MCF 10A (cell line): ENCODE measurements around the gene PRUNE1. TPM values are rescaled to one million over a fixed set of nuclear protein-coding genes. Genes with fewer than 3 reads are reported as not detected.

Experiments
- BruUV-seq: library from RNA; stranded (reverse); fragments of 400-500 nt; replicated peaks from 2 replicates; lab custom pipeline; 2021; lab: Mats Ljungman, UMichigan
- CTCF ChIA-PET: fragments of 300-600 bp; sonication (Branson Sonifier 250); formaldehyde crosslinking; extraction: SDS; loops from one replicate; lab custom pipeline; 2021; ENCODE audit warnings: antibody characterized with exemption, inconsistent platforms; lab: Yijun Ruan, JAX
- POLR2A ChIA-PET: fragments of 300-600, 350-650 bp; sonication (Branson Sonifier 250); formaldehyde crosslinking; extraction: SDS; loops from one replicate; lab custom pipeline; 2020; ENCODE audit warnings: antibody characterized with exemption, inconsistent platforms; lab: Yijun Ruan, JAX
- DNase-seq: peaks from one replicate; pipeline ENCODE4 v3.0.0-alpha.2; 2018; ENCODE audit not compliant: unreplicated experiment
- H3K27ac Mint-ChIP-seq: one replicate; pipeline ENCODE4 v1.8.0; 2022; ENCODE audit warnings: mild to moderate bottlenecking, low read depth, mixed read lengths; ENCODE audit not compliant: unreplicated experiment
- H3K27me3 Mint-ChIP-seq: one replicate; pipeline ENCODE4 v1.8.0; 2022; ENCODE audit warnings: mixed read lengths; ENCODE audit not compliant: insufficient read depth, unreplicated experiment
- H3K36me3 Mint-ChIP-seq: one replicate; pipeline ENCODE4 v1.8.0; 2022; ENCODE audit warnings: mild to moderate bottlenecking, moderate library complexity, mixed read lengths; ENCODE audit not compliant: insufficient read depth, unreplicated experiment
- H3K4me1 Mint-ChIP-seq: one replicate; pipeline ENCODE4 v1.8.0; 2022; ENCODE audit warnings: mixed read lengths; ENCODE audit not compliant: insufficient read depth, unreplicated experiment
- H3K4me3 Mint-ChIP-seq: one replicate; pipeline ENCODE4 v1.8.0; 2022; ENCODE audit warnings: mild to moderate bottlenecking, moderate library complexity, mixed read lengths; ENCODE audit not compliant: unreplicated experiment
- H3K9me3 Mint-ChIP-seq: one replicate; pipeline ENCODE4 v1.8.0; 2022; ENCODE audit warnings: mixed read lengths; ENCODE audit not compliant: unreplicated experiment
- CTCF ChIP-seq: fragments of 200-600 bp; IDR thresholded peaks from one replicate; pipeline ENCODE4 v1.8.0; 2022; ENCODE audit warnings: antibody characterized with exemption, mild to moderate bottlenecking; ENCODE audit not compliant: unreplicated experiment
- intact Hi-C: fragments of 100-400 bp; cut with micrococcal nuclease; formaldehyde crosslinking; loops from 2 replicates; pipeline ENCODE4 v1.14.1; 2022
- total RNA-seq: library from RNA; stranded (reverse); gene quantifications from 2 replicates; pipeline ENCODE4 v1.2.3, GENCODE V29; 2022

PRUNE1 gene
- total RNA-seq, 1 experiment from 2014 or later = 17.6 TPM

GRCh38 chr1:150992626-150993025 lies 15.6 kb upstream of the PRUNE1 start:
- intact Hi-C loops = no loop called here
- peaks cover 5% of the 10 kb centered on the region for H3K4me1 Mint-ChIP-seq
- no peak for DNase-seq
- H3K36me3 Mint-ChIP-seq = peaks cover 6% of the 10 kb centered on the region
- ChIA-PET CTCF (interaction anchor here (0.7 to 12.4 kb wide), 4 partner anchors 9 to 36 kb away, joined by 3 to 302 read pairs (median 58); partner anchors contain the start of genes ANXA9, CERS2 and MINDY1), POLR2A (interaction anchor here (0.7 kb wide), 1 partner anchor 66 kb away, joined by 3 read pairs; no protein-coding TSS in a partner anchor)
- H3K27me3 Mint-ChIP-seq = no peaks in the 10 kb centered on the region
- no peak for TF ChIP-seq CTCF
- H3K27ac Mint-ChIP-seq = no peak overlapping the region
- BruUV-seq = no TSS peak
- H3K9me3 Mint-ChIP-seq = no peaks in the 10 kb centered on the region
- no peak overlapping the region for H3K4me3 Mint-ChIP-seq

- no peak for DNase-seq
- Mint-ChIP-seq H3K27me3 (no peaks in the 10 kb centered on the region), H3K27ac (no peak overlapping the region), H3K9me3 (no peaks in the 10 kb centered on the region), H3K36me3 (peaks cover 13% of the 10 kb centered on the region), H3K4me1 (peaks cover 5% of the 10 kb centered on the region), H3K4me3 (no peak overlapping the region)
- no TSS peak for BruUV-seq
- intact Hi-C loops = no loop called here
- TF ChIP-seq CTCF = no peak
- CTCF ChIA-PET = interaction anchor here (0.6 to 12.4 kb wide), 21 partner anchors 9 to 756 kb away, joined by 3 to 302 read pairs (median 7); partner anchors contain the start of genes ANXA9, CERS2 and MINDY1
- POLR2A ChIA-PET = interaction anchor here (0.7 to 6.2 kb wide), 5 partner anchors 9 to 39 kb away, joined by 3 to 61 read pairs (median 4); partner anchors contain the start of genes ANXA9 and MINDY1
Measured at GRCh38 chr1:150994248-150994647, 14.0 kb upstream of the PRUNE1 start.

GRCh38 chr1:150995460-150995859 lies 12.8 kb upstream of the PRUNE1 start:
- ChIA-PET CTCF (interaction anchor here (0.6 to 12.4 kb wide), 38 partner anchors 8 to 750 kb away, joined by 3 to 302 read pairs (median 5); partner anchors contain the start of genes ANXA9, CERS2, MINDY1 and TARS2), POLR2A (interaction anchor here (0.6 to 6.2 kb wide), 9 partner anchors 10 to 675 kb away, joined by 3 to 61 read pairs (median 5); partner anchors contain the start of genes ANXA9, CERS2 and MINDY1)
- TF ChIP-seq CTCF = no peak
- H3K36me3 Mint-ChIP-seq = peaks cover 17% of the 10 kb centered on the region
- H3K27ac Mint-ChIP-seq = no peak overlapping the region
- DNase-seq = no peak
- H3K27me3 Mint-ChIP-seq = no peaks in the 10 kb centered on the region
- H3K4me1 Mint-ChIP-seq = peaks cover 5% of the 10 kb centered on the region
- H3K9me3 Mint-ChIP-seq = no peaks in the 10 kb centered on the region
- H3K4me3 Mint-ChIP-seq = no peak overlapping the region
- no TSS peak for BruUV-seq
- intact Hi-C loops = loop anchor here (5.0 kb wide), 1 partner anchor 373 kb away; no protein-coding TSS in a partner anchor

- intact Hi-C loops = loop anchor here (1.0 to 5.0 kb wide), 2 partner anchors 374 to 740 kb away; no protein-coding TSS in a partner anchor
- no peaks in the 10 kb centered on the region for H3K9me3 Mint-ChIP-seq
- peaks cover 17% of the 10 kb centered on the region for H3K36me3 Mint-ChIP-seq
- ChIA-PET POLR2A (interaction anchor here (0.6 to 6.2 kb wide), 9 partner anchors 10 to 676 kb away, joined by 3 to 61 read pairs (median 5); partner anchors contain the start of genes ANXA9, CERS2 and MINDY1), CTCF (interaction anchor here (0.6 to 12.4 kb wide), 41 partner anchors 10 to 750 kb away, joined by 3 to 302 read pairs (median 4); partner anchors contain the start of genes ANXA9, CERS2, GOLPH3L and MCL1)
- H3K27ac Mint-ChIP-seq = no peak overlapping the region
- H3K4me1 Mint-ChIP-seq = peaks cover 5% of the 10 kb centered on the region
- peak; percentile 96 for TF ChIP-seq CTCF
- no peaks in the 10 kb centered on the region for H3K27me3 Mint-ChIP-seq
- DNase-seq = peak; percentile 56
- no peak overlapping the region for H3K4me3 Mint-ChIP-seq
- BruUV-seq = no TSS peak
Measured at GRCh38 chr1:150995896-150996295, 12.4 kb upstream of the PRUNE1 start.
